GM18909 (cell line): ENCODE data around the gene SLC4A5.

ENCODE experiments used
- ATAC-seq: cut with Tn5 transposase; IDR thresholded peaks from one replicate; pipeline ENCODE4 v1.9.1; 2021; ENCODE audit warnings: mild to moderate bottlenecking; ENCODE audit not compliant: unreplicated experiment, poor library complexity

The SLC4A5 gene, protein sequence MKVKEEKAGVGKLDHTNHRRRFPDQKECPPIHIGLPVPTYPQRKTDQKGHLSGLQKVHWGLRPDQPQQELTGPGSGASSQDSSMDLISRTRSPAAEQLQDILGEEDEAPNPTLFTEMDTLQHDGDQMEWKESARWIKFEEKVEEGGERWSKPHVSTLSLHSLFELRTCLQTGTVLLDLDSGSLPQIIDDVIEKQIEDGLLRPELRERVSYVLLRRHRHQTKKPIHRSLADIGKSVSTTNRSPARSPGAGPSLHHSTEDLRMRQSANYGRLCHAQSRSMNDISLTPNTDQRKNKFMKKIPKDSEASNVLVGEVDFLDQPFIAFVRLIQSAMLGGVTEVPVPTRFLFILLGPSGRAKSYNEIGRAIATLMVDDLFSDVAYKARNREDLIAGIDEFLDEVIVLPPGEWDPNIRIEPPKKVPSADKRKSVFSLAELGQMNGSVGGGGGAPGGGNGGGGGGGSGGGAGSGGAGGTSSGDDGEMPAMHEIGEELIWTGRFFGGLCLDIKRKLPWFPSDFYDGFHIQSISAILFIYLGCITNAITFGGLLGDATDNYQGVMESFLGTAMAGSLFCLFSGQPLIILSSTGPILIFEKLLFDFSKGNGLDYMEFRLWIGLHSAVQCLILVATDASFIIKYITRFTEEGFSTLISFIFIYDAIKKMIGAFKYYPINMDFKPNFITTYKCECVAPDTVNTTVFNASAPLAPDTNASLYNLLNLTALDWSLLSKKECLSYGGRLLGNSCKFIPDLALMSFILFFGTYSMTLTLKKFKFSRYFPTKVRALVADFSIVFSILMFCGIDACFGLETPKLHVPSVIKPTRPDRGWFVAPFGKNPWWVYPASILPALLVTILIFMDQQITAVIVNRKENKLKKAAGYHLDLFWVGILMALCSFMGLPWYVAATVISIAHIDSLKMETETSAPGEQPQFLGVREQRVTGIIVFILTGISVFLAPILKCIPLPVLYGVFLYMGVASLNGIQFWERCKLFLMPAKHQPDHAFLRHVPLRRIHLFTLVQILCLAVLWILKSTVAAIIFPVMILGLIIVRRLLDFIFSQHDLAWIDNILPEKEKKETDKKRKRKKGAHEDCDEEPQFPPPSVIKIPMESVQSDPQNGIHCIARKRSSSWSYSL

GRCh38 chr2:74343316-74343715, at the start of gene SLC4A5:
TSS of gene SLC4A5 (minus strand) at chr2:74343416. CDS start at chr2:74315023, 28,393 bp downstream.
- no peak for ATAC-seq

- no peak for ATAC-seq
Measured at GRCh38 chr2:74392449-74392743, 49.2 kb upstream of the SLC4A5 start.

- peak; percentile 75 for ATAC-seq
Measured at GRCh38 chr2:74391580-74392448, 48.6 kb upstream of the SLC4A5 start.

GRCh38 chr2:74391209-74391579, 48.0 kb upstream of the SLC4A5 start:
- ATAC-seq: peak; percentile 29

- no peak for ATAC-seq
Measured at GRCh38 chr2:74390606-74391005, 47.4 kb upstream of the SLC4A5 start.

GRCh38 chr2:74387346-74387745, 44.1 kb upstream of the SLC4A5 start:
- no peak for ATAC-seq

GRCh38 chr2:74385396-74385795, 42.2 kb upstream of the SLC4A5 start:
- no peak for ATAC-seq

GRCh38 chr2:74384051-74384450, 40.8 kb upstream of the SLC4A5 start:
- ATAC-seq: no peak

DNA sequence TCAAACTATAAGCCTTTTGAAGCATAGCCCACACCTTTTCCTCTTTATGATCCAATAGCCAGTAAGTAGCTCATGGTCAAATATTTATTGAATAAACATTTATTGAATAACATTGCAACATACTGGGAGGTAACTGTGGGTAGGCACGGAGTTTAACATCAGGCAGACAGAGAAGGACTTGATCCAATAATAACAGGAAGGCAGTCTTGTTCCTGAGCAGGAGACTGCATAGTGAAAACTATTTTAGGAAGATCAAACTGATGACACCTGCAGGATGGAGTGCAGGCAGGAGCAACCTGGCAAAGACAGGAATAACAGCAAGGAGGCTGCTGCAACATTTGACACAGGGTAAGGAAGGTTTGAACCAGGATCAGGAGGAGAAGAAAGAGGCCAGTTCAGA, 40.0 kb upstream of the SLC4A5 start:
- ATAC-seq: no peak

- ATAC-seq: no peak
Measured at GRCh38 chr2:74381751-74382150, 38.5 kb upstream of the SLC4A5 start.

GRCh38 chr2:74379851-74380789, 36.9 kb upstream of the SLC4A5 start, which contains the start of gene DCTN1:
TSS of gene DCTN1 (minus strand) at chr2:74380311. CDS start at chr2:74380037, 274 bp downstream.
- ATAC-seq: peak; percentile 65

DNA sequence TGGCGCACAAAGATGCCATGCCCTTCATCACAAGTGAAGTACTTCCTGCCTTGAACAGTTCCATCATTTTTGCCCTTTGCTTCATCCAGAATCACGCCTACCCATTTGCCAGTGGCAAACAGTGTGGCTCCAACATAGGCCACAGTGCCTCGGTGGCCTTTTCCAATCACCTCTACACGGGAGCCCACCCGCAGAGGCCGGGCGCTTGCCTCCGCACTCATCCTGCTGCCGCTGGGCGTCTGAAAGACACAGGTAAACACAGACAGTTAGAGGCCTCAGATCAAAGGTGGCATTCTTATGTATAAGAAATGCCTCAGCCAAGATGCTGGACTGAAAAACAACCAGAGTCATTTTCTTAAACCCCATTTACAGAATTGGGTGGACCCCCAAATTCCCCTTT, 34.8 kb upstream of the SLC4A5 start:
- ATAC-seq: no peak

- no peak for ATAC-seq
Measured at GRCh38 chr2:74375838-74376237, 32.6 kb upstream of the SLC4A5 start.

DNA sequence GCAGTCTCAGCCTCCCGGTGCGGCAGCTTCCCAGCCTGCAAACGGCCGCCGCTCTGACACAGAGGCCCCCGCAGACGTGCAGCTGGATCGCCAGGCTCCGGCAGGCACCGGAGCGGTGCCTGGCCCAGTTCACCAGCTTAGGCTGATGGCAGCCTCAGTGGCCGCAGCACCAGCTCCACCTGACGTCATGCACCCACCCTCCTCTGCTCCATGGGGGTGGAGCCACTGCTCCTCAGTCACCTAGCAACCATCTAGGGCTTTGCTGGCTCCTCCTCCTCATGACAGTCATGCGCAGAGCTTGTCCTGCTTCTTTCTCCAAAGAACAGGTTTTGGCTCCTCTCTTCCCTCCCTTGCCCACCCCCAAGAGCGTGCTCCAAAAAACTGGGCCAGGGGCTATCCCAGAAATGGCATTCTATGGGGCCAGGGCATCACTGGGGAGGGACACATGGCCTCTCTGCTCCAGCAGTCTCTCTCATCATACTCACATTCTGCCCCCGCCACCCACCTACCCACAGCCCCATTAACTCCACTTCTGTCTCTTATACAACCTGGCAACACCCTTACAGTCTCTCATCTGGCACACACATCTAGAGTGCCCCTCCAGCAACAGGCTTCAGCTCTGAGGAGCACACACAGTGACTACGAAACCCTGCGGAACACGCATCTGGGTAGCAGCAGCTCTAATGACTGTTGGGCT, 31.4 kb upstream of the SLC4A5 start:
- ATAC-seq: no peak

DNA sequence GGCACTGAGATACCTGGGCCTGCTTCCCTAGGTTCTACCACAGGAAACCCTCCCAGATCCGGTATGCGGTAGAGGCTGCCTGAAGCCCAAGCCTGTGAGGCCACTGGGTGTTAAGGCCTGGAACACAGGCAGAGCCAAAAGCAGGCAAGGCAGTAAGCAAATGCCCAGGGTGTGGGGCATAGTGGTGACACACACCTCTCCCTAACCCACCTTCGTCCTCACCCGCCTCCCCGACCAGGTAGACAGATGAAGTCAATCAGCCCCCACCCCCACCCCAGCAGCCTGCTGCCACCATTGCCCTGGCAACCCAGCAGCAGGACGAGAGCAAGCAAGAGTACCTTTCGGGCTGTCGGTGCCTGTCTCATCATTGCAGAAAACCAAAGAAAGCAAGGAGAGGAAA, 30.8 kb upstream of the SLC4A5 start:
- no peak for ATAC-seq

GRCh38 chr2:74373221-74373676, 30.0 kb upstream of the SLC4A5 start:
- no peak for ATAC-seq

DNA sequence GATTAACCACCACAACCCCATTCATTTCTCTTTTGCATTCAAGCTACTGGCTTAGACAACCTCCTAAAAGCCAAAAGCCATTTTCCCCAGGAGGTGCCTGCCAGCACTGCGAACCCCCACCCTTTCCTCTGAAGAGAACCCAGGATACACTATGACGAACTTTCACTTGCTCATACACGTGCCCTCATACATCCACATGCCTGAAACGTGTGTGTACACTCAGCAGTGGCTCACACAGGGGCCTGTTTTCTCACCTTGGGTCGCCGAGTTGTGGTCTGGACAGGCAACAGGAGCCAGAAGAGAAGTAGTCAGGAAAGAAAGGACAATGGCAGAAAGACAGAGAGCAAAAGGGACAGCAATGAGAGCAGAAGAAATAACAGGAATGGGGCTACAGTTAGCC, 29.5 kb upstream of the SLC4A5 start:
- ATAC-seq: no peak

GRCh38 chr2:74371421-74371820, 28.2 kb upstream of the SLC4A5 start:
- no peak for ATAC-seq
